Colonic mucosa (tissue), 4 donors: Measurements from ENCODE around the gene CERKL. TPM values are rescaled to one million over a fixed set of nuclear protein-coding genes. Genes with fewer than 3 reads are reported as not detected.
A peak's percentile ranks its signal among the peaks of the same experiment; 100 is the strongest.

ENCODE experiments used
- DNase-seq: peaks from one replicate; pipeline ENCODE4 v3.0.0-alpha.2; 2020
- H3K27ac ChIP-seq: fragments of 200-600 bp; one replicate; pipeline ENCODE4 v1.8.0; 2021
- H3K27me3 ChIP-seq: fragments of 200-600 bp; one replicate; pipeline ENCODE4 v1.8.0; 2021
- H3K36me3 ChIP-seq: fragments of 200-600 bp; one replicate; pipeline ENCODE4 v1.8.0; 2021
- H3K4me1 ChIP-seq: fragments of 200-600 bp; one replicate; pipeline ENCODE4 v1.8.0; 2021; ENCODE audit warnings: mild to moderate bottlenecking
- H3K4me3 ChIP-seq: fragments of 200-600 bp; one replicate; pipeline ENCODE4 v1.8.0; 2021
- H3K9ac ChIP-seq, 2 donors: one replicate each; pipeline ENCODE4 v1.7.0; 2013; ENCODE audit warnings: control low read depth in 2 of 2, low read depth in 2 of 2, low read length in 2 of 2
- H3K9me3 ChIP-seq: fragments of 200-600 bp; one replicate; pipeline ENCODE4 v1.8.0; 2021
- intact Hi-C: fragments of 100-400 bp; cut with DNase I; formaldehyde crosslinking; loops from one replicate; pipeline ENCODE4 v1.14.1; 2022
- total RNA-seq, 2 donors: library from RNA; stranded (reverse); fragmentation: NEBNext Ultra II Directional in 1 of 2; extraction: Animal tissue kit (Norgen Biotek cat#: 25700) in 1 of 2; gene quantifications; one replicate each; pipeline ENCODE4 v1.2.1, GENCODE V29; 2021
- TF ChIP-seq, protein P1 (sequence below): fragments of 200-600 bp; IDR thresholded peaks from one replicate; pipeline ENCODE4 v1.8.0; 2022; ENCODE audit warnings: antibody characterized with exemption, mild to moderate bottlenecking
- donor health status: healthy.
- donor health status: DM: no; HTN: no; CAD: no.
- donor health status: DM: no; HTN: no; CAD: no.

CERKL gene
- total RNA-seq, 2 donors from 2014 or later: 0.20 to 0.24 TPM

DNA sequence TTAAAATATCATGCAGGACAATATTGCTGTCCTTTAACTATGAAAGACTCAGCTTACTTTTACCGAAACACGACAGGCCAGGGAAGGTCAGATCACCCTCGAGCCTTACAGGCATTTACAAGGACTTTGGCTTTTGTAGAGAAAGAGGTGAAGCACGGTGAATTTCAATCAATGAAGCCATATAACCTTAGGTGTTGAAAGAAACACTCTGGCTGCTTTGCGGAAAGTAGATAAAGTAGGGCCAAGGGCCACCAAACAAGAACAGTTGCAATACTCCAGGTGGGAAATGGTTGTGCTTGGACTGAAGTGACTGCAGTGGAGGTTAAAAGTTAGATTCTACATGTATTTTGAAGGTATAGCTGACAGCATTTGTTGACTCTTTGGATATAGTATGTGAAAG lies 80.5 kb downstream of the CERKL start:
- TF ChIP-seq, protein P1, sequence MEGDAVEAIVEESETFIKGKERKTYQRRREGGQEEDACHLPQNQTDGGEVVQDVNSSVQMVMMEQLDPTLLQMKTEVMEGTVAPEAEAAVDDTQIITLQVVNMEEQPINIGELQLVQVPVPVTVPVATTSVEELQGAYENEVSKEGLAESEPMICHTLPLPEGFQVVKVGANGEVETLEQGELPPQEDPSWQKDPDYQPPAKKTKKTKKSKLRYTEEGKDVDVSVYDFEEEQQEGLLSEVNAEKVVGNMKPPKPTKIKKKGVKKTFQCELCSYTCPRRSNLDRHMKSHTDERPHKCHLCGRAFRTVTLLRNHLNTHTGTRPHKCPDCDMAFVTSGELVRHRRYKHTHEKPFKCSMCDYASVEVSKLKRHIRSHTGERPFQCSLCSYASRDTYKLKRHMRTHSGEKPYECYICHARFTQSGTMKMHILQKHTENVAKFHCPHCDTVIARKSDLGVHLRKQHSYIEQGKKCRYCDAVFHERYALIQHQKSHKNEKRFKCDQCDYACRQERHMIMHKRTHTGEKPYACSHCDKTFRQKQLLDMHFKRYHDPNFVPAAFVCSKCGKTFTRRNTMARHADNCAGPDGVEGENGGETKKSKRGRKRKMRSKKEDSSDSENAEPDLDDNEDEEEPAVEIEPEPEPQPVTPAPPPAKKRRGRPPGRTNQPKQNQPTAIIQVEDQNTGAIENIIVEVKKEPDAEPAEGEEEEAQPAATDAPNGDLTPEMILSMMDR: no peak
- intact Hi-C loops: loop anchor here (5.0 kb wide), 1 partner anchor 141 kb away; no protein-coding TSS in a partner anchor
- DNase-seq: no peak
- no peaks in the 10 kb centered on the region for H3K9me3 ChIP-seq
- H3K27ac ChIP-seq: no peak overlapping the region
- no peaks in the 10 kb centered on the region for H3K4me1 ChIP-seq
- H3K36me3 ChIP-seq: no peaks in the 10 kb centered on the region
- no peak overlapping the region for H3K9ac ChIP-seq
- no peaks in the 10 kb centered on the region for H3K27me3 ChIP-seq
- H3K4me3 ChIP-seq: no peak overlapping the region

DNA sequence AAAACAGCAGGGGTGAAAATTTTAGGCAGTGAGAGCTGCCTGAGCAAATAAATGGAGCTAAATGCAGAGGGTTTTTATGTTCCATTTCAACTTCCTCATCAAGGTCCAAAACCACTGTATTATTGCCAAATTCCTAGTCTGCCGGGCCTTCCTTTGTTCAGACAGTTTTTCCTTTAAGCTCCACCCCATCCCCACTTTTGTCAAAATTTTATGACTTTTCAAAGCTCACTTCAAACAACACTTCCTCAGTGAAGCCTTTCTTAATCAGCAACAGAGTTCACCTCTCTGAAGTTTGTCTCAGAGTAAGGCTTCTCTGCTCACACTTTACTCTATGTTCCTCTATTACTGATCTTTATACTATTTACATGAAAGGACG lies 81.3 kb downstream of the CERKL start:
- no peaks in the 10 kb centered on the region for H3K9me3 ChIP-seq
- TF ChIP-seq, protein P1: no peak
- no peaks in the 10 kb centered on the region for H3K36me3 ChIP-seq
- no peak for DNase-seq
- intact Hi-C loops: loop anchor here (5.0 kb wide), 1 partner anchor 142 kb away; no protein-coding TSS in a partner anchor
- H3K4me1 ChIP-seq: no peaks in the 10 kb centered on the region
- H3K4me3 ChIP-seq: no peak overlapping the region
- no peaks in the 10 kb centered on the region for H3K27me3 ChIP-seq
- no peak overlapping the region for H3K9ac ChIP-seq
- H3K27ac ChIP-seq: no peak overlapping the region

DNA sequence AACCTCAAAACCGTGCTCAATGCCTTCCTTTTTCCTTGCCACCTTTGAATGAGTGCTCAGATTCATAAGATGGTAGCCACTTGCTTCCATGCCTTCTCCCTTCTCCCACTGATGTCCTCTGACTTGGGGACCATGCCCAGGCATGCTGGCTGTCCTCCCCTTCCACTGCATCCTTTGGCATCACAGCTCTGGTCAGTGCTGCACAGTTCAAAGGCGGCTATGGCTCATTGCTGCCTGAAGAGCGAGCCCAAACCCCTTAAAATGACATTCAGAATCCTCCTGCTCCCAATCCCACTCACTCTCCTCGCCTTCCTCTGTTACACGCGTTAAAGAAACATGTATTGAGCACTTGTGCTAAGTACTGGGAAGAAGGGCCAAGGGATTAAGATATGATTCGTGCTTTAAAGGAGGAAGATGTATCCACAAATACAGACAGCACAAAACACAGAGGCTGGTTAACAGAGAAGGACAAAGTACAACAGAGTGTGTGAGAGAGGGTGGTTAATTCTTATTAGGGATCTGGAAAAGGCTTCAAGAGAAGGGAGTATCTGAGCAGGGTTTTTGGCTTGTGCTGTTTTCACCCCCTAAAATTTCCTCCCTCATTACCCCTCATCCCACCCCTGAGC lies 81.8 kb downstream of the CERKL start:
- TF ChIP-seq, protein P1: no peak
- H3K4me1 ChIP-seq: no peaks in the 10 kb centered on the region
- no peak overlapping the region for H3K4me3 ChIP-seq
- no peak overlapping the region for H3K27ac ChIP-seq
- no peaks in the 10 kb centered on the region for H3K36me3 ChIP-seq
- no peak overlapping the region for H3K9ac ChIP-seq
- H3K27me3 ChIP-seq: no peaks in the 10 kb centered on the region
- intact Hi-C loops: loop anchor here (5.0 kb wide), 1 partner anchor 142 kb away; no protein-coding TSS in a partner anchor
- DNase-seq: no peak
- H3K9me3 ChIP-seq: no peaks in the 10 kb centered on the region

DNA sequence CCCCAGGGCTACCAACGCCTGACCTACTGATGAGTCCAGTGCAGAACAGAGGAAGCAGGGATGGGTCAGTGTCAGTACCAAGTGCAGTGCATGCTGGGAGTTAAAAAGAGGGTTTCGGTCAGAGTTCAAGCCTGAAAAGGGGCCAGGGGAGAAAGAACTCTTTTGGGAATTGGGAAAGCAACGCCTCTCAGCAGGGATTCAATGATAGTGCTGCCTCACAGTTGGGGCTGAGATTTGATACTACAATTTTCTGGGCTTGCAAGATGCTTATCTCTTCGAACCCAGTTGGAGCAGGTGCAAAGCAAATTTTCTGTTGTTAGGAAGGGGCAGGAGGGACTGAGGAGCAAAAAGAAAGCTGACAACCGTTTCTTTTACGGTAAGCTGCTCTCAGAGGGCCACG lies 82.6 kb downstream of the CERKL start:
- Histone ChIP-seq H3K36me3 (no peaks in the 10 kb centered on the region), H3K9me3 (no peaks in the 10 kb centered on the region), H3K4me3 (no peak overlapping the region), H3K27me3 (no peaks in the 10 kb centered on the region), H3K27ac (no peak overlapping the region), H3K9ac (no peak overlapping the region), H3K4me1 (no peaks in the 10 kb centered on the region)
- TF ChIP-seq, protein P1: no peak
- intact Hi-C loops: no loop called here
- DNase-seq: no peak

DNA sequence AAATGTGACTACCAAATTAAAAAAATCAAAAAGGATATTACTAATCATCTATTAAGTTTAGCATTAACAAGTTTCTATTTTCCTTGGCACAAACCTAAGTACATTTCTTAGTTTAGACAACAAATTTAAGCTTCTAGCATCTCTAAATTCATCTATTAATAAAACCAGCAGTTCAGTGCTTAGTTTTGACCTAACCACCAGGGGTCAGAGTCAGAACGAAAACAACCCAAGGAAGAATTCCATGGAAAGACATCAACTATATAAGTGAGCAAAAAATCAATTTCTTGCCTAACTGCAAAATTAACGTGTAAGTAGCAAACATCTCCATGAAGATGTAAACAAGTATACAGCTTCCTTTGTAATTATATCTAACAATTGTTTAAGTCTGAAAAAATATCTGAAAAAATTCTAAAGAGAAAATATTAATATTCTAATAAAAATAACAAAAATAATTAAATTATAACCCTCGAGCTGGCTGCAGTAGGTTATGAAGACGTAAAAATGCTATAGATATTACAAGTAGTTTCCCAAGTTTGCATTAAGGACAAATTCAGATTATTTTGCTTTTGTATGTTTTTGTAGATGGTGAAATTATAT lies 83.7 kb downstream of the CERKL start:
- no peak for DNase-seq
- intact Hi-C loops: no loop called here
- Histone ChIP-seq H3K9ac (no peak overlapping the region), H3K4me3 (no peak overlapping the region), H3K36me3 (no peaks in the 10 kb centered on the region), H3K9me3 (no peaks in the 10 kb centered on the region), H3K27me3 (no peaks in the 10 kb centered on the region), H3K27ac (no peak overlapping the region), H3K4me1 (no peaks in the 10 kb centered on the region)
- TF ChIP-seq, protein P1: peak; percentile 35
